ENCODE results near the gene PTPRG.

PTPRG gene

DNA sequence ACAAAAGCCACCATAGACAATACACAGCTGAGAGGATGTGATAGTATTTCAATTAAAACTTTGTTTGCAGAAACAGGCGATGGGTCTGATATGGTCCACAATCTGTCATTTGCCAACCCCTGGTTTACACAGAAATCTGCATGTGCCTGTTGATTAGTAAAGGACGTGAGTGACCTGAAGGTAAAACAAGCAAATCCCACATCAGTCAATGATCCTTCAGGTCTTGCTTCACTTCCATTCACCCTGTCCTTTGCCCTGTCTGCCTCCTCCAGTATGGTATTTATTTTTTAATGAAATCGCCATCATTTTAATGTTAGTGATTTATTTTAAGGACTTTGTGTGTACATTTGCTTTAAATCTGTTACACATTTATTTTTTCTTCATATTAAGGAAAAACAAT lies 645.8 kb downstream of the PTPRG start:
- no peak for DNase-seq (ENCODE audit: low read depth)
- no peak overlapping the region for H3K4me3 ChIP-seq (ENCODE audit: low read depth, low read length)
- TF ChIP-seq, protein P1, sequence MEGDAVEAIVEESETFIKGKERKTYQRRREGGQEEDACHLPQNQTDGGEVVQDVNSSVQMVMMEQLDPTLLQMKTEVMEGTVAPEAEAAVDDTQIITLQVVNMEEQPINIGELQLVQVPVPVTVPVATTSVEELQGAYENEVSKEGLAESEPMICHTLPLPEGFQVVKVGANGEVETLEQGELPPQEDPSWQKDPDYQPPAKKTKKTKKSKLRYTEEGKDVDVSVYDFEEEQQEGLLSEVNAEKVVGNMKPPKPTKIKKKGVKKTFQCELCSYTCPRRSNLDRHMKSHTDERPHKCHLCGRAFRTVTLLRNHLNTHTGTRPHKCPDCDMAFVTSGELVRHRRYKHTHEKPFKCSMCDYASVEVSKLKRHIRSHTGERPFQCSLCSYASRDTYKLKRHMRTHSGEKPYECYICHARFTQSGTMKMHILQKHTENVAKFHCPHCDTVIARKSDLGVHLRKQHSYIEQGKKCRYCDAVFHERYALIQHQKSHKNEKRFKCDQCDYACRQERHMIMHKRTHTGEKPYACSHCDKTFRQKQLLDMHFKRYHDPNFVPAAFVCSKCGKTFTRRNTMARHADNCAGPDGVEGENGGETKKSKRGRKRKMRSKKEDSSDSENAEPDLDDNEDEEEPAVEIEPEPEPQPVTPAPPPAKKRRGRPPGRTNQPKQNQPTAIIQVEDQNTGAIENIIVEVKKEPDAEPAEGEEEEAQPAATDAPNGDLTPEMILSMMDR (IDR thresholded peaks at IDR 0.05; ENCODE audit: insufficient read depth, low read depth, low read length, missing control alignments), result no peak

DNA sequence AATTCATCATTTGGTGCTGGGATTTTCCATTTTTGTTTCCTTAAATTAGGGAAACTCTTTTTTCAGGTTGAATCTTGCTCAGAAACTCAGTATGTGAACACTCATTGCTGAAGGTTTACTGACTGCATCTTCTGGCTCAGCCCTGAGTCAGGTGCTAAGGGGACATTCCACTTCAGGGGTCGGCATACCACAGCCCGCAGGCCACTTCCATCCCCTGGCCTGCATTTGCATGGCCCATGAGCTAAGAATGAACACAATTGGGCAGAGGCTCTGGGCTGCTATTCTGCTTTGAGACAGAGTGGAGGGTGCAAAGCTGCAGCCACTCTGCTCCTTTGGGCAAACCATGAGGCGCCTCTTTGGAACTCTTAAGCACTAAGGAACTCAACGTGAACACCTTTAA lies 647.0 kb downstream of the PTPRG start:
- TF ChIP-seq, protein P1 (IDR thresholded peaks at IDR 0.05; ENCODE audit: insufficient read depth, low read depth, low read length, missing control alignments), result no peak
- DNase-seq (ENCODE audit: low read depth), result no peak
- no peak overlapping the region for H3K4me3 ChIP-seq (ENCODE audit: low read depth, low read length)

DNA sequence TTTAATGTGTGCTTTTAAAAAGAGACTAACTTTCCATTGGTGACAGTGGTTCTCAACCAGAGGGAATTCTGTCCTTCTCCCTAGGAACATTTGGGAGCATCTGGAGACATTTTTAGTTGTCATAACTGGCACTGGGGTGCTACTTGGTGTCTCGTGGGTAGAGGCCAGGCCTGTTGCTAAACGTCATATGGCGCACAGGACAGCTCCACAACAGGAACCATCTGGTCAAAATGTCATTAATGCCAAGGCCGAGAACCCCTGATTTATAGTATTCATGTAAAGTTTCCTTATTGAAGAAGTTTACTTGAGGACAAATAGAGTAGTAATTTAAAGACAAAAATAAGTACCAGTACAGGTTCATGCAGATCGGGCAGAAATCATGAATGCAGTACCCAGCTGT lies 647.7 kb downstream of the PTPRG start:
- no peak for DNase-seq (ENCODE audit: low read depth)
- no peak overlapping the region for H3K4me3 ChIP-seq (ENCODE audit: low read depth, low read length)
- TF ChIP-seq, protein P1 (IDR thresholded peaks at IDR 0.05; ENCODE audit: insufficient read depth, low read depth, low read length, missing control alignments), result no peak

DNA sequence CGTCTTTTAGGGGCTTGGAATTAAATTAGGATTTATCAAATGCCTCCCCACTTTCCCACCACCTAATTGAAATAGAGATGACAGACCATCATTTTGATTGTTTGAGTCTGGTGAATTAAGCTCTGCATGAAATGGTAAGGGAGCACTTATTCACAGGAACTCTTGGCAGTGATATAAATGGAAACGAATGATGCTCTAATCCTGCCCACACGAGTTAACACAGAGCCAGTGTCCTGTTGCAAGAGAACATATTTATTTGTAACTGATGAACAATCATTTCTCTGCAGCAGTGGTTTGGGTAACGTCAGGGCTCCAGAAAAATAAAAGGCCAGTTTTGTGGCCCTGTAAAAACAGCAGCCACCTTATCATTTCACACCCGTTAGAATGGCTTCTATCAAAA lies 648.6 kb downstream of the PTPRG start:
- no peak overlapping the region for H3K4me3 ChIP-seq (ENCODE audit: low read depth, low read length)
- no peak for DNase-seq (ENCODE audit: low read depth)
- TF ChIP-seq, protein P1 (IDR thresholded peaks at IDR 0.05; ENCODE audit: insufficient read depth, low read depth, low read length, missing control alignments), result no peak

DNA sequence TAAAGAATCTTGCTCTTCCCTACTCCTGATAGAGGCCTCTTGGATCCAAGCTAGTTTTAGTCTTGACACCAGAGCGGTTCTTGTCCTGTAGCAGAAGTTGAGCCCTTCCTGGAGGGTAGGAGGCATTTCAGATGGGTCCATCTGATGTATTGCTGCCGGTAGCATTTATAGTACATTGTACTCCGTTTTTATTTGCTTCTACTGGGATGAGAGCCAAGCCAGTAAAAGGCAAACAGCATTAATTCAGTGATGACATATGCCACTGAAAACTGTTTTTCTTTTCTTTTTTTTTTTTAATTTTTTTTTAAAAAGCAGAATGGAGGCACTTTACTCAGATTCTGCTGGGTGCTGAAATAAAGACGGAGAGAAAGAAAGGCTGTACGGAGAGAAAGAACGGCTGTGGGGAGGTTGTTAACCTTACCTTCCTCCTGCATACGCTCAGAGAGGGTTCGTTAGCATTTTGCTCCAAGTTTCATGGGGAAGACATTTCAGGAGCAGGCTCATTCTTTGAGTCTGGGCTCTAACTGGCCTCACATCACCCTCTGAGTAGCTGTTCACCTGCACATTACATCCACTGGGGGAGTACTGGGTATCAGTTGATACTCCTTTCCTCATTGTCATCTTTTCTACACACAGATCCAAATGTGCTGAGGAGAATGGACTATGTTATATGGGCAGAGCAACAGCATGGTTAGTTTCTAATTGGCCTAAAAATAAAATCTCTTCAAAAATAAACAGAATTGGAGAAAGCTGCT lies 650.5 kb downstream of the PTPRG start:
- DNase-seq (ENCODE audit: low read depth), result no peak
- no peak overlapping the region for H3K4me3 ChIP-seq (ENCODE audit: low read depth, low read length)
- TF ChIP-seq, protein P1 (IDR thresholded peaks at IDR 0.05; ENCODE audit: insufficient read depth, low read depth, low read length, missing control alignments), result no peak

DNA sequence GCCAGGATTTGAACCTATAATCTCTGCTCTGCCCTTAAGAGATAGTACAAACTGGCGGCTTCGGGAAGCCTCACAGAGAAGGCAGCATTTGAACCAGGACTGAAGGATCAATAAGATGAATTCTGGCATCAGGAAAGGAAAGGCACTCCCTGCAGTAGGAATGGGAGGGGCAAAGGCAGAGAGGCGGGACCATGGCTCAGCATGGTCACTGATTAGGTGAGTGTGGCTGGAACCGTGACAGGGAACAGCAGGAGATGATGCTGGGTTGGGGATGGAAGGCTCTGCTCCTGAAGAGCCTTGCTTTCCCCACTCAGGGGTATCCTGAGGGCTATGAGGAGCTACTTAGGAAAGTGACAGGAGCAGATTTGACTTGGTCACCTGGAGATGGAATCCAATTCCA lies 653.5 kb downstream of the PTPRG start:
- DNase-seq (ENCODE audit: low read depth), result no peak
- no peak overlapping the region for H3K4me3 ChIP-seq (ENCODE audit: low read depth, low read length)
- TF ChIP-seq, protein P1 (IDR thresholded peaks at IDR 0.05; ENCODE audit: insufficient read depth, low read depth, low read length, missing control alignments), result no peak

DNA sequence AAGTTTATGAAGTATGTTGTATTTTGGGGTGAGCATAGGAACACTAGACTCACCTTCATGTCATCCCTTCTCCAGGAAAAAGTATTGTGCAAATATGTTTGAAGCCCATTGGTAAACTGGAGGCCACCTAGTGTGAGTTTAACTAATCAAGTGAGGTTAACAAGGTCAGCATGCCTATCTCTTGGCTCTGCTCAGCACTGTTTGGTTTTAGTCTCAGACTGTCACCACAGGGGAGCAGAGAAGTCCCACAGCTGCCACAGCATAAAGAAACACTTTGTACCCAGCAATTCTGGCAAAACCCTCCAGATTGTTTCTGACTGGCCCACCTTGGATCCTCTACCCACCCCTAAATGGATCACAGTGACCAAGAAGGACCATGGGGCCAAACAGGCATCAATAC lies 659.2 kb downstream of the PTPRG start:
- TF ChIP-seq, protein P1 (IDR thresholded peaks at IDR 0.05; ENCODE audit: insufficient read depth, low read depth, low read length, missing control alignments), result no peak
- H3K4me3 ChIP-seq (ENCODE audit: low read depth, low read length), result no peak overlapping the region
- DNase-seq (ENCODE audit: low read depth), result no peak

Measured in GM12865 (cell line).